HG03097 (cell line): ENCODE data around the gene BTBD3.

Experiments
- ATAC-seq: cut with Tn5 transposase; IDR thresholded peaks from one replicate; pipeline ENCODE4 v1.9.1; 2021; ENCODE audit not compliant: unreplicated experiment, low FRiP score

BTBD3 gene

DNA sequence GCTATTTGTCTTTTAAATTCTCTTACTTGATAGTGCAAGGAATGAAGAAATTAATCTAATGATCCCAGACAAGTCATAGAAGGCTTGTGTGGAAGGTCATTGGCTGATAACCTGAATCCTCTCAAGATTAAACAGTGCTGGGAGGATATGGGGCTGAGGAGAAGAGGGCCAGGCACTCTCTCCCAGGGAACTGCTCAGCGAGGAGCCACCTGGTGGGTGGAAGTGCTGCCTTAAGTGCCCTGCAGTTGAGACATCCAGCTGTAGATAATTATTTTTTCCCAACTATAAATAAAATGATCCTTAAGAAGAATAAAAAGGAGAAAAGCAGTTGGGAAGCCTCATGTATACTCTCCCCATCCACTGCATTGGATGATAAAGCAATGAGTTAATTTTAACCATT is 47.9 kb downstream of the BTBD3 start:
- no peak for ATAC-seq

DNA sequence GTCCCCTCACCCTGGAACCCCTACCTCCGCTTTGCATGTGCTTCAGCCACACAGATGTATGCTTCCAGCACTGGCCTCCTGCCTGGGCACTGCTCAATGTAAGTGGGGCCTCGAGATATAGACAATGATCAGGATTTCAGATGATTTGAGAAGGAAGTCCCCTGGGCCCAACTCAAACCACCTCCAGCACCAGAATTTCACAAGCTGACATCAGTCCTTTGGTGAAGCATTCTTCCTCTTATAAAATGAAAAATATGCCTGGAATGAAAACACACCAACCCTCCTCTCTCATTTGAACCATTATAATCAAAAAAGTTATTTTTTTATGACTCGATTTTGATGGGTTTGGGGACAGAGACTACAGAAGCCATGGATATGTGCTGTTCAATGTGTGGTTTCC is 48.5 kb downstream of the BTBD3 start:
- no peak for ATAC-seq

DNA sequence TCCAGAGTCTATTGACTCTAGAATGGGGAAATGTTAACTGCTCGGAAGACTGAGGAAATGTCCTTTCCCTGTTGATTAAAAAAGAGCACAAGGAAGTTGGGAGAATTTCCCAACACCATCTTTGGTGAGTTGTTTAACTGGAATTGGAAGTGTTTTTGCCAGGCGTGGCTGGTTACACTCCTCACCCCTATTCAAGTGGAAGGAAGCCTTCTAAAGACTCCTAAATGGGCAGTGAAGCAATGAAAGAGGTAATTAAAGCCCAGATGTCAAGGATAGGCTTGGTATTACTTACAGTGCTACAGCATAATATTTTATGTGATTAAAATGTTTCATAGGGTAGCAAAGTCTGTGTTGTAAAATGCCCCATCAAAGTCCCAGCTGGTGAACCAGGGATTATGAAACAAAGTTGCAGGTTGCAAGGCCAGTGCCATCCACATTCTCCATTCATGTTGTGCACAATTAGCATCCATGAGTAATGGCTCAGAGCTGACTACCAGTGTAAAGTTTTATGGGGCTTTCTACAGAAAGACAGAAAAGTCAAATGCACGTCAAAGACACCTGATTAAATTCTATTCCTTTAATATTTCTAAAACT is 52.6 kb downstream of the BTBD3 start:
- ATAC-seq = no peak

DNA sequence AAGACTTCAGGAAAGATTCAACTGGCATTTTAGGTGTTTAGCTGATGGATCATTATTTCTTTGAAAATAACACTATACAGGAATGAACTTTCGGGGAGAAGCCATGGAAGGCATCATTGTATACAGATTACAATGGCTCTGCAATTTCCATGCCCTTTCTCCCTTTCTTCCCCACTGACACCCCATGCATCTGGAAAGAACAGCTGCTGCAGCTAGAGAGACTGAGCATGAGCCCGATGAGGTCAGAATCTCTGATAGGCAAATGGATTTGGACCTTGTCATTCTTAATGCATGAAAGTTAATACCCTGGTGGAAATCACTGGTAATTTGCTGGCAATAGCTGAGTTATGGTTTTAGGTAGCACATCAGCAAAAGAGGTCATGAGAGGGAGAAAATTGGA is 54.8 kb downstream of the BTBD3 start:
- no peak for ATAC-seq
